D721Med (cell line): Measurements from ENCODE around the gene GRK1.

Source experiments
- DNase-seq: peaks from one replicate; pipeline ENCODE4 v3.0.0; 2011; ENCODE audit warnings: low spot score; ENCODE audit not compliant: insufficient read length
- FAIRE-seq: peaks from 2 replicates; lab custom pipeline; 2011; peaks lifted over from hg19 to GRCh38; lab: Jason Lieb, UNC
- TF ChIP-seq, protein P1 (sequence below): IDR thresholded peaks from 2 replicates; pipeline ENCODE4 v1.5.1; 2012; ENCODE audit warnings: mild to moderate bottlenecking, control low read depth; ENCODE audit not compliant: insufficient read depth; ENCODE audit errors: missing control alignments

Gene GRK1

DNA sequence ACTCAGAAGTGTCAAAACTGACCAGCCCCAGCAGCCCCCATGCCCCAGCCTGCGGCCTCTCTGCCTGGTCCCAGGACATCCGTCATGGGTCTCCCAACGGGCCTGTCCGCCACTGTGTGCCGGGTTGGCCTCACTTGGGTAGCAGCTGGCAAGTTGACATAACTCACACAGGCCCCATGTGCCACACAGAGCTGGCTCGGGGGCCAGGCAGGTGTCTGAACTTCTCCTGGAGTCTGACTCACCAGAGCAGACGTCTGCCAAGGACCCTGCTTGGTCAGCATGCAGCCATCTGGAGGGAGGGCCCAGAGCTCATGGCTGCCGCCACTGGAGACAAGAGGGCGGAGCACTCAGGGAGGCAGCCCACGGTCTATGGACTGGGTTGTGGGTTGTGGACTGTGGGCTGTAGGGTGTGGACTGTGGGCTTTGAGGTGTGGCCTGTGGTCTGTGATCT lies 60.0 kb downstream of the GRK1 start:
- DNase-seq: no peak
- TF ChIP-seq, protein P1, sequence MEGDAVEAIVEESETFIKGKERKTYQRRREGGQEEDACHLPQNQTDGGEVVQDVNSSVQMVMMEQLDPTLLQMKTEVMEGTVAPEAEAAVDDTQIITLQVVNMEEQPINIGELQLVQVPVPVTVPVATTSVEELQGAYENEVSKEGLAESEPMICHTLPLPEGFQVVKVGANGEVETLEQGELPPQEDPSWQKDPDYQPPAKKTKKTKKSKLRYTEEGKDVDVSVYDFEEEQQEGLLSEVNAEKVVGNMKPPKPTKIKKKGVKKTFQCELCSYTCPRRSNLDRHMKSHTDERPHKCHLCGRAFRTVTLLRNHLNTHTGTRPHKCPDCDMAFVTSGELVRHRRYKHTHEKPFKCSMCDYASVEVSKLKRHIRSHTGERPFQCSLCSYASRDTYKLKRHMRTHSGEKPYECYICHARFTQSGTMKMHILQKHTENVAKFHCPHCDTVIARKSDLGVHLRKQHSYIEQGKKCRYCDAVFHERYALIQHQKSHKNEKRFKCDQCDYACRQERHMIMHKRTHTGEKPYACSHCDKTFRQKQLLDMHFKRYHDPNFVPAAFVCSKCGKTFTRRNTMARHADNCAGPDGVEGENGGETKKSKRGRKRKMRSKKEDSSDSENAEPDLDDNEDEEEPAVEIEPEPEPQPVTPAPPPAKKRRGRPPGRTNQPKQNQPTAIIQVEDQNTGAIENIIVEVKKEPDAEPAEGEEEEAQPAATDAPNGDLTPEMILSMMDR: no peak
- no peak for FAIRE-seq

DNA sequence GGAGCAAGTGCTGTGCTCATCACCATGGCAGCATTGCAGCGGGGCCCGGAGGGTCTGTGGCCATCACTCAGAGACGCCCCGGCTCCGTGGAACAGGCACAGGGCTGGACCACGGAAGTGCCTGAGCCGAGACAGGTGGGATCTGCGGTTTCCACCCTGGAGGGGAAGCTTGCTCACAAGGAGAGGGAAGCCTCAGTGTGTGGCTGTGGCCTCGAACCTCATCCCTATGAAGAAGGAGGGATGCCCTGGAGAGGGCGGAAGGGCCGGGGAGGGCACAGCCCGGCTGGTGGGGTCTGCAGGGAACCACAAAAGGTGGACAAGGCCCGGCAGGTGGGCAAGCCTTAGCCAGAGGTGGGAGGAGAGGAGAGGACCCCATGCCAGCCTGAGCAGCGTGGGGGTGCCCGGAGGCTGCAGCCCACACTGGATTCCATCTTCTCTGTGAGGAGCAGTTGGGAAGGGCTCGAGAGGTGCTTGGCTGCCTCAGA lies 61.6 kb downstream of the GRK1 start:
- FAIRE-seq (no peak), DNase-seq (no peak)
- TF ChIP-seq, protein P1: no peak

DNA sequence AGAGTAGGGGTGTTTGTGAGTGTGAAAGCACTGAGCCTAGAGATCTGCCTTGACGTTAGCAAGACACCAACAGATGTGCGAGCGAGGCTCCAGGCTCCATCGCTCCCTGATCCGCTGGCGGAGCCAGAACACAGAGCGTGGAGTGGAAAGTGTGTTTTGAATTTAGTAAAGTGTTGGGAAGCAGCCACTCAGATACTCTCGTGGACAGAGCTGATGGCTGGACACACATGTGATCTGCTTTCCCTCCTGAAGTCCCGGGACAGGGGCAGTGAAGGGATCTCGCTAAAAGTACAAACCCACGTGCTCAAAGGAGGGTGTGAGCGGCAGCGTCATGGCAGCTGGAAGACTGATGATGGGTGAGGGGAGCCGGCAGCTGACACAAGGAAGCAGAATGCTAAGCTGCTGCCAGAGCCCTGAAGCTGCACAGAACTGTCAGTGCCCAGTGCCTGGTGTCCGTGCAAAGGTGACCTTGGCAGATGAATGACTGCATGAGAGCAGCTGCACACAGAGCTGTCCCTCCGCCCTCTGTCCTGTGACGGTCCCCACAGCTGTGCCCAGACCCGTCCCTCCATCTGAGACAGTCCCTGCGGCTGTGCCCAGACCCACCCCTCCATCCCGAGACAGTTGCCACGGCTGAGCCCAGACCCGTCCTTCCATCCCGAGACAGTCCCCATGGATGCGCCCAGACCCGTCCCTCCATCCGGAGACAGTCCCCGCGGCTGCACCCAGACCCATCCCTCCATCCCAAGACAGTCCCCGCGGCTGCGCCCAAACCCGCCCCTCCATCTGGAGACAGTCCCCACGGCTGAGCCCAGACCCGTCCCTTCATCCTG lies 62.4 kb downstream of the GRK1 start:
- FAIRE-seq: no peak
- TF ChIP-seq, protein P1: no peak
- DNase-seq: no peak

DNA sequence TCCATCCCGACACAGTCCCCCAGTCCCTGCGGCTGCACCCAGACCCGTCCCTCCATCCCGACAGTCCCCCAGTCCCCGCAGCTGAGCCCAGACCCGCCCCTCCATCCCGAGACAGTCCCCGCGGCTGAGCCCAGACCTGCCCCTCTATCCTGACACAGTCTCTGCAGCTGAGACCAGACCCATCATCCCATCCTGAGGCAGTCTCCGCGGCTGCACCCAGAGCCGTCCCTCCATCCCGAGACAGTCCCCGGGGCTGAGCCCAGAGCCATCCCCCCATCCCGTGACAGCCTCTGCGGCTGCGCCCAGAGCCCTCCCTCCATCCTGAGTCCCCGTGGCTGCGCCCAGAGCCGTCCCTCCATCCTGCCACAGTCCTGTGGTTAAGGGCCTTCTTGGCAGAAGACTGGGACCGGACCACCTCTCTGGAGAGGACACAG lies 63.3 kb downstream of the GRK1 start:
- DNase-seq: no peak
- TF ChIP-seq, protein P1: no peak
- FAIRE-seq: no peak

DNA sequence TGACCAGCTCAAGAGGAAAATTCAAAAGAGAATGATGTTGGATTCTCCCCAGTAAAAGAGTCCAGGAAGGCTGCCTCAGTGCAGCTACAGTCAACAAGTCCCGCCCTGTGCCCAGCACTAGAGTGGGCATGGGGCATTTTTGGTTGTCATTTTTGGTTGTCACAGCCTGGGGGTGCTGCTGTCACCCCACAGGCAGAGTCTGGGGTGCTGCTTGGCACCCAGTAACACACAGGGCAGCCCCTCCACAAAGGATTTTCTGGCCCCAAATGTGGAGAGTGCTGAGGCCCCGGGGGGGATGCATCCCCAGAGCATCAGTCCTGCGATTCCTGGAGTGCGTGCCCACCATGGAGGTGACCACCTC lies 63.8 kb downstream of the GRK1 start:
- no peak for DNase-seq
- TF ChIP-seq, protein P1: no peak
- FAIRE-seq: no peak

DNA sequence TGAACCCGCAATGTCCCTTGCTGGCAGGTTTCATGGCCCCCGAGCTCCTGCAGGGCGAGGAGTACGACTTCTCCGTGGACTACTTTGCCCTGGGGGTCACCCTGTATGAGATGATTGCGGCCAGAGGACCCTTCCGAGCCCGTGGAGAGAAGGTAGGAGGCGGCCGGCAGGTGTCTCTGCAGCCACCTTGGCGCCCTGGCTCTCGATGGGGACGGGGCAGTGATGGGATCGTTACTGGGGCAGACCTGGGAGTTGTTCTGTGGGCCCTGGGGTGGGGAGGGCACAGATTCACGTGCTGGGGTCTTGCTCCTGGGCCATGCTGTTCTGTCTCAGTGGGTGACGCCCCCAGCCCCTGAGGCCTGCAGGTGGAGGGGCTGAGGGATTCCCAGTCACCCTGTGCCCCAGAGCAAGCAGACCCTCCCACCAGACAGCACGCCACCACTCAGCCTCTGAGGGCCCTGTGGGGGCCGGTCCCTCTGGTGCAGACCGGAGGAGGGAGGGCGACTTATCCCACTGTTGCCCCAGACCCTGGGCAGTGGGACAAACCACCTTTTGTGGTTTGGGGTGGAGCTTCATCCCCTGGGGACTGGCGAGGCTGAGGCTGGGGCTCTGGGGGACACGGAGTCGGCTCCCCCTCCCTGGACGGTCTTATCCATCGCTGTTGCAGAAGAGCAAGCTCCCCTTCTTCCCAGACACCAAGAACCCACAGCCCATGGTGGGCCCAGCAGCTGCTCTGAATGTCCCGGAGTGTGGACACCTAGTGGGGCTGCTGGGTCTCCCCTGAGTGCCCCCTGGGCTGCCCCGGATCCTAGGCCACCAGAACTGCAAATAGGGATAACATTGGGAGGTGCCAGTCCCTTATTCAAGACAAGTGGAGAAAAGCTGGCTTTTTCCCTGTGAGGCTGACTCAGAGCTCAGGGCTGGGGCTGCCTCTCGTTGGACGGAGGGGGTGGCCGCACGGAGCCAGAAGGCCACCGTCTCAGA lies 64.5 kb downstream of the GRK1 start:
- DNase-seq: no peak
- TF ChIP-seq, protein P1: no peak
- FAIRE-seq: no peak
